Measurements from ENCODE around the gene SDHB. TPM values are rescaled to one million over a fixed set of nuclear protein-coding genes. Genes with fewer than 3 reads are reported as not detected.

Gene SDHB
- total and polyA plus RNA-seq, 2 of the 8 experiments (the other 6 are each of a cell fraction or from before 2014, with no cell fraction given) = 84.0 to 98.7 TPM

GRCh38 chr1:17065666-17066065, 11.8 kb upstream of the SDHB start (continued):
- TF ChIP-seq ATF2 (IDR thresholded peaks at IDR 0.05; ENCODE audit: low read length) (no peak), EZH2 (IDR thresholded peaks at IDR 0.05; ENCODE audit: low read depth, low read length, severe bottlenecking) (no peak), BACH1 (IDR thresholded peaks at IDR 0.05; ENCODE audit: low read length) (no peak)
